Transverse colon (tissue), 4 donors: ENCODE measurements around the gene FAM83C. TPM values are rescaled to one million over a fixed set of nuclear protein-coding genes. Genes with fewer than 3 reads are reported as not detected.

ENCODE experiments used
- DNase-seq: peaks from one replicate; pipeline ENCODE4 v3.0.0-alpha.2; 2019
- H3K27ac ChIP-seq, 4 donors: fragments of 200-600 bp; sonication (generic); 2 replicates each; pipeline ENCODE4 v1.5.1; 2016 to 2018; ENCODE audit warnings: inconsistent platforms in 4 of 4
- H3K27me3 ChIP-seq: fragments of 200-600 bp; sonication (generic); 2 replicates; pipeline ENCODE4 v1.5.1; 2017; ENCODE audit warnings: inconsistent platforms
- H3K36me3 ChIP-seq, 4 donors: fragments of 200-600 bp; sonication (generic); 2 replicates each; pipeline ENCODE4 v1.5.1; 2017 to 2019; ENCODE audit warnings: inconsistent platforms in 4 of 4
- H3K4me1 ChIP-seq, 4 donors: fragments of 200-600 bp; sonication (generic); 2 replicates each; pipeline ENCODE4 v1.5.1; 2017 to 2020; ENCODE audit warnings: inconsistent platforms in 4 of 4
- H3K4me3 ChIP-seq, 4 donors: fragments of 200-600 bp; sonication (generic); 1 replicate in 1 of 4; 2 replicates in 3 of 4; pipeline versions ENCODE4 v1.5.1 to v1.6.1; 2017 to 2019; ENCODE audit warnings: inconsistent platforms in 4 of 4
- H3K9me3 ChIP-seq, 2 donors: fragments of 200-600 bp; sonication (generic); 2 replicates each; pipeline ENCODE4 v1.5.1; 2017 to 2019; ENCODE audit warnings: inconsistent platforms in 2 of 2
- CTCF ChIP-seq, 5 experiments: fragments of 200-600 bp in 3 of 5; fragments of 450-650 bp in 2 of 5; sonication (generic) in 3 of 5; IDR thresholded peaks; 1 replicate in 2 of 5; 2 replicates in 3 of 5; pipeline ENCODE4 v1.5.1; 2016 to 2017; ENCODE audit warnings: antibody characterized with exemption in 5 of 5, inconsistent platforms in 3 of 5, mild to moderate bottlenecking in 2 of 5, moderate library complexity in 1 of 5
- EP300 ChIP-seq: sonication (generic); formaldehyde crosslinking; IDR thresholded peaks from one replicate; pipeline ENCODE4 v1.6.1; 2017; ENCODE audit warnings: antibody characterized with exemption, low read depth
- POLR2A ChIP-seq: fragments of 450-650 bp; IDR thresholded peaks from one replicate; pipeline ENCODE4 v1.6.1; 2016; ENCODE audit warnings: antibody characterized with exemption, mild to moderate bottlenecking, moderate library complexity
- POLR2AphosphoS5 ChIP-seq, 3 donors: sonication (generic); formaldehyde crosslinking; IDR thresholded peaks; one replicate each; pipeline ENCODE4 v1.6.1; 2016; ENCODE audit warnings: antibody characterized with exemption in 3 of 3
- WGBS, 2 donors: methylation state at CpG; one replicate each; pipeline ENCODE4 v1.1.5; 2018; ENCODE audit warnings: low coverage in 1 of 2; 5-methylcytosine and 5-hydroxymethylcytosine counted together
- in situ Hi-C, 4 donors: fragments of 200-750 bp; cut with MboI; loops; one replicate each; pipeline versions ENCODE4 v1.15.0 to v1.15.1; 2017; ENCODE audit warnings: low sequenced_read_pairs in 3 of 4, low pct_ligation_motif_present in 1 of 4, low pct_unique_long_range_greater_than_20kb in 1 of 4
- intact Hi-C: fragments of 100-400 bp; cut with DNase I; formaldehyde crosslinking; loops from one replicate; pipeline ENCODE4 v1.15.1; 2023; ENCODE audit warnings: low total_unique reads
- total RNA-seq, 4 donors: library from RNA; depleted of rRNA; stranded (reverse); fragments of >200 nt; gene quantifications; one replicate each; pipeline ENCODE4 v1.1.0, GENCODE V29; 2016

FAM83C gene
- total RNA-seq, 4 donors from 2014 or later = 0.14 TPM; not detected in 3

- no peak for DNase-seq
- no peak overlapping the region for H3K27ac ChIP-seq
- TF ChIP-seq POLR2A = no peak
- no peak for TF ChIP-seq CTCF (IDR thresholded peaks at IDR 0.05)
- TF ChIP-seq POLR2AphosphoS5 (IDR thresholded peaks at IDR 0.05) = no peak
- no peak for TF ChIP-seq EP300
- in situ Hi-C loops (loop anchor here in 1 of 4 donors (25.0 kb wide), 1 partner anchor 434 kb away; the partner anchor contains the start of gene NCOA6), intact Hi-C loops (loop anchor here (10.0 kb wide), 1 partner anchor 126 kb away; the partner anchor contains the start of gene EDEM2)
- H3K4me3 ChIP-seq = no peak overlapping the region
- H3K27me3 ChIP-seq = no peaks in the 10 kb centered on the region
- no peaks in the 10 kb centered on the region for H3K36me3 ChIP-seq
- WGBS, 2 donors = 94% methylated on average over 20 of the region's 20 CpGs; no CpG with 5 or more reads in 1 of the 2 donors
- peaks cover under 1 to 17% (median 7%) of the 10 kb centered on the region in 4 donors for H3K4me1 ChIP-seq
- H3K9me3 ChIP-seq = no peaks in the 10 kb centered on the region
These were observed 20.9 kb downstream of the FAM83C start for GRCh38 chr20:35271073-35271882.

GRCh38 chr20:35270021-35270902, 22.0 kb downstream of the FAM83C start:
- H3K4me3 ChIP-seq = no peak overlapping the region
- in situ Hi-C loops (loop anchor here in 1 of 4 donors (25.0 kb wide), 1 partner anchor 433 kb away; the partner anchor contains the start of gene NCOA6), intact Hi-C loops (loop anchor here (10.0 kb wide), 1 partner anchor 125 kb away; the partner anchor contains the start of gene EDEM2)
- peaks cover 0 to 14% (median 3%) of the 10 kb centered on the region in 4 donors for H3K4me1 ChIP-seq
- no peak overlapping the region for H3K27ac ChIP-seq
- TF ChIP-seq POLR2A (no peak), EP300 (no peak), CTCF (IDR thresholded peaks at IDR 0.05) (no peak), POLR2AphosphoS5 (IDR thresholded peaks at IDR 0.05) (no peak)
- H3K36me3 ChIP-seq = no peaks in the 10 kb centered on the region
- H3K27me3 ChIP-seq = no peaks in the 10 kb centered on the region
- H3K9me3 ChIP-seq = no peaks in the 10 kb centered on the region
- 94 to 100% methylated on average over 3 to 19 of the region's 19 CpGs for WGBS, 2 donors
- no peak for DNase-seq

DNA sequence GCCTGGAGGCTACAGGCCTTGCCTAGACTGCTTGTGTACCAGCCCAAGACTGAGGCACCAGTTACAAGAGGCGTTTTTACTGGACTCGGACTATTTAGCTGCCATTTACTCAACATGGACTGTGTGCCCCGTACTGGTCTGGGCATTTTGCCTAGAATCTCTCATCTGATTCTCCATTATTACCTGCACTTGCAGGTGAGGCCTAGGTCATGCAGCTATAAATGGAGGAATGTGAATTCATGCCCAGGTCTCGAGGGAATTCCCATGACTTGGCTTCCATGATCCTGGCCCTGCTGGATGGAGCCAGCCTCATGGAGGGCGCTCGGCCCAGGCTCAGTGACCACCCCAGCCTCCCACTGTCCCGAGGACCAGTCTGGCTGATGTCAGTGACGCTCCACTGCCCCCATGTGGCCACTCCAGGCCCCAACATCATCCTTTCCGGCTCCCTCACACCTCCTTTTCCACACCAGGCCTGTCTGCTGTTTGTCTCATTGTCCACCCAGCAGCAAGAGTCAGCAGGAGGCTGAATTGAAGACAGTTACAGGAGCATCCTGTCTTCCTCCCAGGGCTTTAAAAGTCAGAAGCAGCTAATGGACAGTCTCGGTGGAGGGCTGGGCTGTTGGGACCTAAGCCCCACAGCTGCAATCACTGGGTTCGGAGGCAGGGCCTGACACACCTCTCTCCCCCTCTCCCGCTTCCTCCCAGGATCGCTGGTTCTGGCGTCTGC, 23.0 kb downstream of the FAM83C start:
- intact Hi-C loops (no loop called here), in situ Hi-C loops (loop anchor here in 2 of 4 donors (10.0 to 25.0 kb wide), 2 partner anchors 124 to 432 kb away; partner anchors contain the start of genes EDEM2 (in 1 of the 2) and NCOA6 (in 1 of the 2))
- TF ChIP-seq POLR2A (no peak), CTCF (IDR thresholded peaks at IDR 0.05) (peak; percentile 65 to 75 (median 69))
- Histone ChIP-seq H3K4me3 (no peak overlapping the region), H3K36me3 (no peaks in the 10 kb centered on the region), H3K4me1 (peaks cover 0 to 15% (median 4%) of the 10 kb centered on the region in 4 donors), H3K27me3 (no peaks in the 10 kb centered on the region), H3K9me3 (no peaks in the 10 kb centered on the region), H3K27ac (peak overlapping the region in 3 of 4 donors; percentile 1 to 25 (median 8))
- DNase-seq = peak; percentile 65
- WGBS, 2 donors = 40 to 49% methylated on average over 1 to 14 of the region's 14 CpGs
